ENCODE results near the gene KIF23. TPM values are rescaled to one million over a fixed set of nuclear protein-coding genes. Genes with fewer than 3 reads are reported as not detected.

The KIF23 gene
- polyA plus RNA-seq, 1 of the 3 experiments (the other 2 are of a cell fraction): 25.8 TPM

DNA sequence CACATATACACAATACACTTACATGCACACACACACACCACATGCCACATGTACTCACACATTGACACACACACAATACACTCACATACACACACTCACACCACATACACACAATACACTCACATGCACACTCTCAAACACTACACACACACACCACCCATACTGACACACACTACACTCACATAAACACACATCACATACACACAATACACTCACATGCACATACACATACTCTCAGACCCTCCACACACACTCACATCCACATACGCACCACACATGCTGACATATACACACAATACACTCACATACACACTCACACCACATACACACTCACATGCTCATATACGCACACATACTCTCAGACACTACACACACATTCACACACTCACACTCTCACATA is 28.3 kb upstream of the KIF23 start:
- Histone ChIP-seq H3K4me3 (ENCODE audit: low read depth in 2 of 2, low read length in 1 of 2) (no peak overlapping the region), H3K4me2 (no peak overlapping the region), H3K27ac (ENCODE audit: low read depth in 2 of 2, low read length in 1 of 2) (no peak overlapping the region), H4K20me1 (ENCODE audit: insufficient read depth) (no peaks in the 10 kb centered on the region), H2AFZ (ENCODE audit: low read depth) (no peak overlapping the region), H3K27me3 (ENCODE audit: insufficient read depth) (no peaks in the 10 kb centered on the region), H3K9me2 (no peaks in the 10 kb centered on the region), H3K4me1 (ENCODE audit: control insufficient read depth in 1 of 2, insufficient read depth in 2 of 2, low read depth in 1 of 2, low read length in 1 of 2) (peaks cover 0 to 6% of the 10 kb centered on the region in 2 experiments; a peak in 1 of 4 replicates), H3K9ac (no peak overlapping the region), H3K79me2 (ENCODE audit: insufficient read depth) (no peaks in the 10 kb centered on the region), H3K9me3 (no peaks in the 10 kb centered on the region), H3K36me3 (replicated peaks in 1 of 2; ENCODE audit: control insufficient read depth in 1 of 2, insufficient read depth in 2 of 2, low read length in 1 of 2) (no peaks in the 10 kb centered on the region), H3F3A (replicated peaks; ENCODE audit: insufficient read depth) (peaks cover 5% of the 10 kb centered on the region)
- no peak for TF ChIP-seq FOSL2 (IDR thresholded peaks at IDR 0.05; ENCODE audit: borderline replicate concordance, low read depth)
- TF ChIP-seq RFX5 (IDR thresholded peaks at IDR 0.05; ENCODE audit: low read length): no peak
- no peak for TF ChIP-seq JUND (IDR thresholded peaks at IDR 0.05)
- TF ChIP-seq SMC3 (IDR thresholded peaks at IDR 0.05; ENCODE audit: low read depth, low read length): no peak
- TF ChIP-seq, protein P1, sequence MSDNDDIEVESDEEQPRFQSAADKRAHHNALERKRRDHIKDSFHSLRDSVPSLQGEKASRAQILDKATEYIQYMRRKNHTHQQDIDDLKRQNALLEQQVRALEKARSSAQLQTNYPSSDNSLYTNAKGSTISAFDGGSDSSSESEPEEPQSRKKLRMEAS (IDR thresholded peaks at IDR 0.05; ENCODE audit: low read depth): no peak
- TF ChIP-seq ELF1 (IDR thresholded peaks at IDR 0.05): no peak
- TF ChIP-seq TCF12 (IDR thresholded peaks at IDR 0.05): no peak
- no peak for TF ChIP-seq POLR2AphosphoS5 (IDR thresholded peaks at IDR 0.05; ENCODE audit: low read depth, low read length)
- no peak for TF ChIP-seq RAD21 (IDR thresholded peaks at IDR 0.05; ENCODE audit: low read length)
- no peak for TF ChIP-seq GATA2 (CRISPR knock-in tag; IDR thresholded peaks at IDR 0.05)
- no peak for TF ChIP-seq TAF1 (IDR thresholded peaks at IDR 0.05; ENCODE audit: borderline replicate concordance, low read depth, low read length)
- TF ChIP-seq NFIC (IDR thresholded peaks at IDR 0.05; ENCODE audit: borderline replicate concordance): no peak
- no peak for TF ChIP-seq CHD2 (IDR thresholded peaks at IDR 0.05; ENCODE audit: low read length, partially characterized antibody)
- TF ChIP-seq FOXM1 (IDR thresholded peaks at IDR 0.05; ENCODE audit: low read depth): no peak
- TF ChIP-seq, protein P2, sequence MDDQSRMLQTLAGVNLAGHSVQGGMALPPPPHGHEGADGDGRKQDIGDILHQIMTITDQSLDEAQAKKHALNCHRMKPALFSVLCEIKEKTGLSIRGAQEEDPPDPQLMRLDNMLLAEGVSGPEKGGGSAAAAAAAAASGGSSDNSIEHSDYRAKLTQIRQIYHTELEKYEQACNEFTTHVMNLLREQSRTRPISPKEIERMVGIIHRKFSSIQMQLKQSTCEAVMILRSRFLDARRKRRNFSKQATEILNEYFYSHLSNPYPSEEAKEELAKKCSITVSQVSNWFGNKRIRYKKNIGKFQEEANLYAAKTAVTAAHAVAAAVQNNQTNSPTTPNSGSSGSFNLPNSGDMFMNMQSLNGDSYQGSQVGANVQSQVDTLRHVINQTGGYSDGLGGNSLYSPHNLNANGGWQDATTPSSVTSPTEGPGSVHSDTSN (IDR thresholded peaks at IDR 0.05): no peak
- TF ChIP-seq TEAD4 (IDR thresholded peaks at IDR 0.05; ENCODE audit: borderline replicate concordance, insufficient read depth): no peak
- no peak for TF ChIP-seq MXI1 (IDR thresholded peaks at IDR 0.05; ENCODE audit: low read depth, low read length)
- no peak for TF ChIP-seq YY1 (IDR thresholded peaks at IDR 0.05; ENCODE audit: low read depth)
- CTCF ChIA-PET: interaction anchor here (0.8 to 1.0 kb wide), 3 partner anchors 8 to 327 kb away, joined by 4 to 5 read pairs (median 5); no protein-coding TSS in a partner anchor
- 97% methylated on average over 2 of the region's 2 CpGs for WGBS (ENCODE audit: low lambda C conversion rate)
- POLR2A ChIA-PET: no interaction called here
- no peak for DNase-seq

DNA sequence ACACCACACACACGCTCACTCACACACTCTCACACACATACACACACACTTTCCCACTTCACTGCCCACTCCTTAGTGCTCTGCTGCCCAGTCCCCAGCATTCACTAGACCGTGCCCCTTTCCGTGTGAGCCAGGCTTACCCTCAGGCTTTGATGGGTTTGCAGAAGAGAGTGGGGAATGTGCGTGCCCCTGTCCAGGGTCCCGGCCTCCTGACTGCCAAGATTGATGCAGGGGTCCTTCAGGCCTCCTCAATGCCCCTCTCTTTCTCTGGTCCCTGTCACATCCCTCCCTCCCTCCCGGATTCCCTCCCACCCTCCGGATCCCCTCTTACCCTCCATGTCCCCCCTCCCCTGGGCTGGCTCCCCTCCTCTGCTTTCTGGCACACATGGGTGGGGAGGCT is 27.9 kb upstream of the KIF23 start:
- H3K9me3 ChIP-seq: no peaks in the 10 kb centered on the region
- no peak overlapping the region for H3K4me3 ChIP-seq (ENCODE audit: low read depth in 2 of 2, low read length in 1 of 2)
- no peaks in the 10 kb centered on the region for H3K36me3 ChIP-seq (replicated peaks in 1 of 2; ENCODE audit: control insufficient read depth in 1 of 2, insufficient read depth in 2 of 2, low read length in 1 of 2)
- CTCF ChIA-PET: no interaction called here
- no peaks in the 10 kb centered on the region for H4K20me1 ChIP-seq (ENCODE audit: insufficient read depth)
- DNase-seq: no peak
- peaks cover 0 to 6% of the 10 kb centered on the region in 2 experiments; a peak in 1 of 4 replicates for H3K4me1 ChIP-seq (ENCODE audit: control insufficient read depth in 1 of 2, insufficient read depth in 2 of 2, low read depth in 1 of 2, low read length in 1 of 2)
- H3K27ac ChIP-seq (ENCODE audit: low read depth in 2 of 2, low read length in 1 of 2): no peak overlapping the region
- TF ChIP-seq, protein P3, sequence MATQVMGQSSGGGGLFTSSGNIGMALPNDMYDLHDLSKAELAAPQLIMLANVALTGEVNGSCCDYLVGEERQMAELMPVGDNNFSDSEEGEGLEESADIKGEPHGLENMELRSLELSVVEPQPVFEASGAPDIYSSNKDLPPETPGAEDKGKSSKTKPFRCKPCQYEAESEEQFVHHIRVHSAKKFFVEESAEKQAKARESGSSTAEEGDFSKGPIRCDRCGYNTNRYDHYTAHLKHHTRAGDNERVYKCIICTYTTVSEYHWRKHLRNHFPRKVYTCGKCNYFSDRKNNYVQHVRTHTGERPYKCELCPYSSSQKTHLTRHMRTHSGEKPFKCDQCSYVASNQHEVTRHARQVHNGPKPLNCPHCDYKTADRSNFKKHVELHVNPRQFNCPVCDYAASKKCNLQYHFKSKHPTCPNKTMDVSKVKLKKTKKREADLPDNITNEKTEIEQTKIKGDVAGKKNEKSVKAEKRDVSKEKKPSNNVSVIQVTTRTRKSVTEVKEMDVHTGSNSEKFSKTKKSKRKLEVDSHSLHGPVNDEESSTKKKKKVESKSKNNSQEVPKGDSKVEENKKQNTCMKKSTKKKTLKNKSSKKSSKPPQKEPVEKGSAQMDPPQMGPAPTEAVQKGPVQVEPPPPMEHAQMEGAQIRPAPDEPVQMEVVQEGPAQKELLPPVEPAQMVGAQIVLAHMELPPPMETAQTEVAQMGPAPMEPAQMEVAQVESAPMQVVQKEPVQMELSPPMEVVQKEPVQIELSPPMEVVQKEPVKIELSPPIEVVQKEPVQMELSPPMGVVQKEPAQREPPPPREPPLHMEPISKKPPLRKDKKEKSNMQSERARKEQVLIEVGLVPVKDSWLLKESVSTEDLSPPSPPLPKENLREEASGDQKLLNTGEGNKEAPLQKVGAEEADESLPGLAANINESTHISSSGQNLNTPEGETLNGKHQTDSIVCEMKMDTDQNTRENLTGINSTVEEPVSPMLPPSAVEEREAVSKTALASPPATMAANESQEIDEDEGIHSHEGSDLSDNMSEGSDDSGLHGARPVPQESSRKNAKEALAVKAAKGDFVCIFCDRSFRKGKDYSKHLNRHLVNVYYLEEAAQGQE (IDR thresholded peaks at IDR 0.05; ENCODE audit: low read depth, low read length): 0 out of 2 replicates have a peak, but pooled peaks have one; percentile 26
- no peak for TF ChIP-seq JUND (IDR thresholded peaks at IDR 0.05)
- TF ChIP-seq ELF1 (IDR thresholded peaks at IDR 0.05): no peak
- no peak for TF ChIP-seq TAF1 (IDR thresholded peaks at IDR 0.05; ENCODE audit: borderline replicate concordance, low read depth, low read length)
- TF ChIP-seq NFIC (IDR thresholded peaks at IDR 0.05; ENCODE audit: borderline replicate concordance): no peak
- POLR2A ChIA-PET: no interaction called here
- no peaks in the 10 kb centered on the region for H3K9me2 ChIP-seq
- H3F3A ChIP-seq (replicated peaks; ENCODE audit: insufficient read depth): peaks cover 5% of the 10 kb centered on the region
- H2AFZ ChIP-seq (ENCODE audit: low read depth): no peak overlapping the region
- WGBS (ENCODE audit: low lambda C conversion rate): 91% methylated on average over 7 of the region's 7 CpGs
- no peak overlapping the region for H3K4me2 ChIP-seq
- no peaks in the 10 kb centered on the region for H3K79me2 ChIP-seq (ENCODE audit: insufficient read depth)
- no peaks in the 10 kb centered on the region for H3K27me3 ChIP-seq (ENCODE audit: insufficient read depth)
- no peak overlapping the region for H3K9ac ChIP-seq
